Neural crest cell (in vitro differentiated cells): Measurements from ENCODE around the gene KCNQ1OT1. TPM values are rescaled to one million over a fixed set of nuclear protein-coding genes. Genes with fewer than 3 reads are reported as not detected.

Source experiments
- DNase-seq: peaks from one replicate; pipeline ENCODE4 v3.0.0; 2021; ENCODE audit warnings: low read depth, mixed read lengths, low spot score
- H3K27ac Mint-ChIP-seq: one replicate; pipeline ENCODE4 v1.8.0; 2021; ENCODE audit warnings: mild to moderate bottlenecking, mixed read lengths; ENCODE audit not compliant: unreplicated experiment
- H3K27me3 Mint-ChIP-seq: 2 replicates; pipeline ENCODE4 v1.8.0; 2021; ENCODE audit warnings: low read depth, mild to moderate bottlenecking, mixed read lengths
- H3K36me3 Mint-ChIP-seq: 2 replicates; pipeline ENCODE4 v1.8.0; 2021; ENCODE audit warnings: low read depth, mild to moderate bottlenecking, mixed read lengths
- H3K4me1 Mint-ChIP-seq: 2 replicates; pipeline ENCODE4 v1.8.0; 2021; ENCODE audit warnings: mixed read lengths
- H3K4me3 Mint-ChIP-seq: one replicate; pipeline ENCODE4 v1.8.0; 2021; ENCODE audit warnings: mild to moderate bottlenecking, mixed read lengths
- H3K9me3 Mint-ChIP-seq: 2 replicates; pipeline ENCODE4 v1.8.0; 2021; ENCODE audit warnings: mixed read lengths
- total RNA-seq: library from RNA; stranded (reverse); gene quantifications from 2 replicates; pipeline ENCODE4 v1.2.1, GENCODE V29; 2021
- TF ChIP-seq, protein P1 (sequence below): fragments of 200-600 bp; sonication (generic); conservative IDR thresholded peaks from 2 replicates; pipeline ENCODE4 v1.5.0; 2021; ENCODE audit warnings: antibody characterized with exemption, mild to moderate bottlenecking

Gene KCNQ1OT1
- total RNA-seq, 1 donor from 2014 or later = 2.3 TPM

DNA sequence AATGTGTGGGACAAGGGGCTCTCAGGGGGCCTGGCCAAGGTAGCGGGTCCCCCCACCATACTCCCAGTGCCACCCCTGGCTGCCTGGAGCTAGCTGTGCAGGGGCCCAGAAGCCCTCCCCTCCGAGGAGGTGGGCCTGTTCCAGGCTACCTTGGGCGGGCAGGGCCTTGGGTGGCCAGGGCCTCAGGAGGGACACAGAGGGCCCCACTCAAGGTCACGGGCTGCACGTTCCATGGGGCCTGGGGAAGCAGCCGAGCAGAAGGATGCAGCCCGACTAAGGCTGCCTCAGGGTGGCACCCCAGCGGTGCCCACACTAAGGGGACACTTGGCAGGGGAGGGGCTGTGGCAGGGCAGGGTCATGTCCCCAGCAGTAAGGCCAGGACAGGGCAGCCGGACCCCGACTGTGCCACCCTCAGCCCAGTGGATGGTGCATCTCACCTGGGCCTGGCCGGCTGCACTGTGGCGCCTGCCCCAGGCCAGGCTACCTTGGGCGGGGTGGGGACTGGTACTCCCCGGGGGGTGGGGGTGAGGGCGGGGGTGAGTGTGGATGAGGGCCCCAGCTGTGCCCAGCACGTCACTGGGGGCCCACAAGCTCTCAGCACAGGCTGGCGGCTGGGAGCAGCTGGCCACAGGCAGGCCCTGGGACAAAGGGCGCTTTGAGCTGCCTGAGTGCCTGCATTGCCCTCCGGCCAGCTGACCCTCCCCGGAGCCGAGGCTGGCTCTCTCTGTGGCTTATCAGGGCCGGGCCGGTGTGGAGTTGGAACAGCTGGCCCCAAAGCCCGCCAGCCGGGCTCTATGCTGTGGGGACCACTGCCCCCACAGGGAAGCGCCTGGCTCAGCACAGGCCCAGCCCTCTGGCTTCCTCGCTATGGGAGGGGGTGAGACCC is 137.9 kb downstream of the KCNQ1OT1 start:
- TF ChIP-seq, protein P1, sequence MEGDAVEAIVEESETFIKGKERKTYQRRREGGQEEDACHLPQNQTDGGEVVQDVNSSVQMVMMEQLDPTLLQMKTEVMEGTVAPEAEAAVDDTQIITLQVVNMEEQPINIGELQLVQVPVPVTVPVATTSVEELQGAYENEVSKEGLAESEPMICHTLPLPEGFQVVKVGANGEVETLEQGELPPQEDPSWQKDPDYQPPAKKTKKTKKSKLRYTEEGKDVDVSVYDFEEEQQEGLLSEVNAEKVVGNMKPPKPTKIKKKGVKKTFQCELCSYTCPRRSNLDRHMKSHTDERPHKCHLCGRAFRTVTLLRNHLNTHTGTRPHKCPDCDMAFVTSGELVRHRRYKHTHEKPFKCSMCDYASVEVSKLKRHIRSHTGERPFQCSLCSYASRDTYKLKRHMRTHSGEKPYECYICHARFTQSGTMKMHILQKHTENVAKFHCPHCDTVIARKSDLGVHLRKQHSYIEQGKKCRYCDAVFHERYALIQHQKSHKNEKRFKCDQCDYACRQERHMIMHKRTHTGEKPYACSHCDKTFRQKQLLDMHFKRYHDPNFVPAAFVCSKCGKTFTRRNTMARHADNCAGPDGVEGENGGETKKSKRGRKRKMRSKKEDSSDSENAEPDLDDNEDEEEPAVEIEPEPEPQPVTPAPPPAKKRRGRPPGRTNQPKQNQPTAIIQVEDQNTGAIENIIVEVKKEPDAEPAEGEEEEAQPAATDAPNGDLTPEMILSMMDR = no peak
- Mint-ChIP-seq H3K4me1 (peaks cover 15% of the 10 kb centered on the region), H3K36me3 (no peaks in the 10 kb centered on the region), H3K4me3 (no peak overlapping the region), H3K27ac (peak overlapping the region; percentile 7), H3K9me3 (no peaks in the 10 kb centered on the region), H3K27me3 (no peaks in the 10 kb centered on the region)
- peak; percentile 66 for DNase-seq

DNA sequence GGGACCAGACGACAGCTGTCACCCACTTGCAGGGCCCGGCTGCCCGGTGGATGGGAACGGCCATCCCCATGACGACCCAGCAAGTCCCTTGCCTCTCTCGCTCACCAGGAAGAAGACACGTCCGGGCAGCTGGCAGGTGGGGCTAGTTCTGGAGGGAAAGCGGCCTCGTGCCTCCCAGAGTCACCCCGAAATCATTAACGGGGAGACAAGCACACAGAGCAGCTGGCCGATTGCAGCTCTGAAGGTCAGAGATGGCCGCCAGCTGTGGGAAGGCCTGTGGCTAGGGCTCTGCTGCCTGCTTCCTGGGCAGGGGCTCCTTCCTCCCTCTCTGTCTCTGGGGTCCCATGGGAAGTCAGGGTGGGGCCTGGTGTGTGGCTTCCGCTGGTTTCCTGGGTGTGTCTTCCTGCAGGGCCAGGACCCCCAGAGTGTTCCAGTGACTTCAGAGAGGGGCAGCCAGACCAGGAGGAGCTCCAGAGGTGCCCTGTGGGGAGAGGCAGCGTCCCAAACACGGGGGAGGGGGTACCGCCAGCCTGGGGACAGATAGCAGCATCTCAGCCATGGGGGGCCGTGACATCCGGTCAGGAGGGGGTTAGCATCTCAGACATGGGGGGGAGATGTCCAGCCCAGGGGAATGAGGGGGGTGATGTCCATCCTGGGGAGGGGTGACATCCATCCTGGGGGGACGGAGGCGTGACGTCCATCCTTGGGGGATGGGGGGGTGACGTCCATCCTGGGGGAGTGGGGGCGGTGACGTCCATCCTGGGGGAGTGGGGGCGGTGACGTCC is 140.1 kb downstream of the KCNQ1OT1 start:
- H3K4me1 Mint-ChIP-seq = peaks cover 24% of the 10 kb centered on the region
- TF ChIP-seq, protein P1 = no peak
- no peak overlapping the region for H3K4me3 Mint-ChIP-seq
- no peaks in the 10 kb centered on the region for H3K36me3 Mint-ChIP-seq
- no peaks in the 10 kb centered on the region for H3K27me3 Mint-ChIP-seq
- DNase-seq = no peak
- H3K9me3 Mint-ChIP-seq = no peaks in the 10 kb centered on the region
- H3K27ac Mint-ChIP-seq = no peak overlapping the region

DNA sequence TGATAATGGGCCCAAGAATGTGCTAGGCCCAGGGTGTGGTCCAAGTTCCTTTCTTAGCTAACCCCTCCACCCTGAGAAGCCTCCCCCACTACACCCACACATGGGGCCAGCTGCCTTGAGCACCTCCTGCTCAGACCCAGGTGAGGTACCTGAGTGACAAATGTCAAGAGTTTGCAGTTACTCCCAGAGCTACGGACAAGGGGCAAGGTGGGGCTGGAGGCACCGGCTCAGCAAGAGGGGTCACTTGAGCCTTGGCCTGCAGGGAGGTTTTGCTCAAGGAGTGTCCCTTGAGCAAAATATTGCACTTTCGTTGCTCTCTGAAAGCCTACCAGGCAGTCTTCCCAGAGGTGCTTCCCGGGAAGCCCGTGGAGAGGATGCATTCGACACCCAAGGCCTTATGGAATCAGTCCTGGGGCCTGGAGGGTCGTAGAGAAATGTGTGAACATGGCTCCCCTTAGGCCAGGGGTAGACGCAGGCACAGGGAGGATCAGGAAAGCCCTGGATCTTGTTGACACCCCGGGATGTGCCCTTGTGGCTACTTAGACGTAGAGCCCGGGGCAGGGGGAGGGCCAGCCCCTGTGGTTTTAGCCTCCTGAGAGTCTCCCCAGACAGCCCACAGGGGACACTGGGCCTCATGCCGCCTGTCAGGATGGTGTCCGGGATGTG is 140.8 kb downstream of the KCNQ1OT1 start:
- Mint-ChIP-seq H3K27ac (no peak overlapping the region), H3K36me3 (no peaks in the 10 kb centered on the region), H3K9me3 (no peaks in the 10 kb centered on the region), H3K4me1 (peaks cover 32% of the 10 kb centered on the region), H3K4me3 (no peak overlapping the region), H3K27me3 (no peaks in the 10 kb centered on the region)
- DNase-seq = no peak
- TF ChIP-seq, protein P1 = no peak

DNA sequence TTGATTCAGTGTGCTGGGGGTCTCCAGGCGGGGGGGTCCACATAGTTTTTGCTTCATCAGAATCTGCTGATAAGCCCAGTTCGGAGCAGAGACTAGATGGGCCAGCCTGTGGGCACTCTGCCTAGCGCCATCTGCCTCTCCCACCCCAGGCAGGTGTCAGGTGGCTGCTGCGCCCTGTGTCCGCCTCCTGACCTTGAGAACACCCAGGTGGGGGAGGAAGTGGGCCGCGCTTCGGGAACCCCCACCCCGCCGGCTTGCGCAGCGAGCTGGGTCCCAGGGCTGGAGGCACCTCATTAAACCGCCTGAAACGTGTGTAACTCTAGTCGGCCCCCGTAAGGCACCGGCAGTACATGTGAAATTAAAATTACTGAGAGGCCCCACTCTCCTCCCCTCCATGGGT is 141.4 kb downstream of the KCNQ1OT1 start:
- no peaks in the 10 kb centered on the region for H3K9me3 Mint-ChIP-seq
- H3K4me1 Mint-ChIP-seq = peaks cover 29% of the 10 kb centered on the region
- no peaks in the 10 kb centered on the region for H3K36me3 Mint-ChIP-seq
- no peaks in the 10 kb centered on the region for H3K27me3 Mint-ChIP-seq
- H3K27ac Mint-ChIP-seq = no peak overlapping the region
- DNase-seq = no peak
- no peak overlapping the region for H3K4me3 Mint-ChIP-seq
- TF ChIP-seq, protein P1 = no peak

Other genes starting within 250 kb of the KCNQ1OT1 start
- gene CDKN1C, start 185.8 kb upstream of the KCNQ1OT1 start, total RNA-seq = 78.3 and 80.0 TPM in 2 replicates
- 1.1 and 1.6 TPM in 2 replicates for gene PHLDA2, start 229.4 kb upstream of the KCNQ1OT1 start, total RNA-seq